GM21825 (cell line): ENCODE results near the gene C2orf80.
"Not testable (repeated sequence)": the region's sequence is repeated elsewhere in the genome, so short reads cannot be mapped to it uniquely, and the experiment has no call there.

Experiments
- ATAC-seq: cut with Tn5 transposase; IDR thresholded peaks from one replicate; pipeline ENCODE4 v1.9.1; 2021; ENCODE audit warnings: mild to moderate bottlenecking, moderate library complexity; ENCODE audit not compliant: unreplicated experiment

Gene C2orf80

GRCh38 chr2:208136716-208137094 is 53.1 kb downstream of the C2orf80 start:
- no peak for ATAC-seq

- ATAC-seq: no peak
These were observed 53.8 kb downstream of the C2orf80 start for GRCh38 chr2:208135794-208136715.

DNA sequence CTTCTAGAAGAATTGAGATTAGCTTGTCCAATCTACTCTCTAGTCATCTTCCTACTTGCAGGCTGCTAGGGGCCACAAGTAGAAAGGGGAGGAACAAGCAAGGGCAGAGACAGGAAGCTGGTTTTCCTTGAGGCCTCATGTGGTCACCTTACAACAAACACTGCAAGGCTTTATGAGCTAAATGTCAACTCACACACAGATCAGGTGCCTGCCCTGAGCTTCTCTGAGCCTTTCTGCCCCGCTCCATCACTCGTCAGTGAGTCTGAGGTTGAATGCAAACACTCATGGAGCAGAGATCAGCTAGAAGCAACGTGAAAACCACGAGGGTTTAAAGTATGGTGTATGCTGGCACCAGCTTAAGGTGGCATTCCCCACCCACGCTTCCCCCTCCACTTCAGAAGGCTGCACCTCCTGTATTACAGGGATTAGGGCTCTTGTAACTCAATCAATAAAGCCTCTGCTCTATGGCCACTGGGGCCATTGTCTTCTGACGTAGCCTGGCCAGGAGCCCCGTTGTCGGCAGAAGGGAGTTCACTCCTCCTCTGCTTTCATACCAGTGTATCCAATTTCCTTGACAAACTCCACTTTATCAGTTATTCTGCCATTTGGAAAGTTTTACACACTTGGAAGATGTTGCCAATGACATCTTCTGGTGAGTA is 54.8 kb downstream of the C2orf80 start:
- no peak for ATAC-seq

DNA sequence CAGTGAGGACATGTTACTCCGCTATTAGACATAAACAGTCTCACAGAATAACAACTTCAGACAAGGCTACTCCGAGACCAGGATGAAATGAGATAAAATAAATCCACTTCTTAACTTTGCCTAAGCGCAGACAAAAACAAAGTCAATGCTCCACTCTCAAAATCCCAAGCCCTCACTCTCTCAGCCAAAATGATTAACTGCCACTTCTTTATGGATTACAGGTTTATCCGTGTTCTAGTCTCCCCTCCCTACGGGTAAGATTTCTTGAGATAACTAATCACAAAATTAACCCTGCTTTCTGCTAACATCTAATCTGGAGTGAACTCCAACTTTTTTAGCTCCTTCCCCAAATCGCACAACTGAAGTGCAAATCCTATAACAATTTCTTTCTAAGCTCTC is 59.1 kb downstream of the C2orf80 start:
- ATAC-seq: no peak

DNA sequence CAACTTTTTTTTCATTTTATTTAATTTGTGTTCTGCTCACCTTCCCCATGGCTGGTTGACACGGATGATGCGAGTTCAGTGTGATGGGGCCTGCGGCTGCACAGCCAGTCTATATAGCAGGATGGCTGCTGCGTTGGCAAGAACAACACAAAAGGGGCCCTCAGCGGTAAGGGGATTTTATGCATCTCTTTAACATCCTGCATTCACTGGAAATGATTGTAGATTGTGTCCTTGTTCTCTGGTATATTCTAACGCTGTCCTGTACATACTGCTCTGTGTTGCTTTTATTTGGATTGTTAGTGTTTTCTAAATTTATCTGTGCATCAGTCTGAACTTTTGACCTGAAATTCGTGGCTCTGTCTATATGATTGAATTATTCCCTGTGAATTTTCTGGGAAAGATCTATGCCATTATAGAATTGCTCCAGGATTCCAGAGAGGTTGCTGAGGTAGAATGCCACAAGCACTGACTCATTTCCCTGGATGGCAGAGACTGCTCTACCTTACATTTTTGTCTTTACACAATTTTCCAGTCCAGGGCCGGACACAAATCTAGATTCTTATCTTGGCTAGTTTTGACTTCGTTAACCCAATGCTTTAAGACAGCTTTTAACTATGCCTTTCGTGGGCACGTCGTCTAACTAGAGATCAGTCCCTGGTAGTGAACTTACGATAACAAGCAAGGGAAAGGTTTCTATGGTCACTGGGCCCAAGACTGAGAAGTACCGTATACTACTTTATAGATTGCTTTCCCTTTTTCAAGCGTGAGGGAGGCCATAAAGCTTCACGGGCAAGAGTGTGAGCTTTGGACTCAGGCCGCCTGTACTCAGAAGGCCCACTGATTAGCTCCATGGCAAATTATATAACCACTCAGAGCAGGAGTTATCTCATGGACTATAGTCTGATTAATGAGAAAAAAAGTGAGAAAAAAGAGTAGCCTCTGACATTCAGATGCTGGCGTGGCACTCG is 59.8 kb downstream of the C2orf80 start, which contains the start of gene CRYGC:
Gene CRYGC, minus strand, starts transcription at position 85 of the 968 bp plus-strand sequence. Its CDS starts 36 bp downstream, at position 49.
- no peak for ATAC-seq

- ATAC-seq: no peak
These were observed 61.7 kb downstream of the C2orf80 start for GRCh38 chr2:208128136-208128535.

DNA sequence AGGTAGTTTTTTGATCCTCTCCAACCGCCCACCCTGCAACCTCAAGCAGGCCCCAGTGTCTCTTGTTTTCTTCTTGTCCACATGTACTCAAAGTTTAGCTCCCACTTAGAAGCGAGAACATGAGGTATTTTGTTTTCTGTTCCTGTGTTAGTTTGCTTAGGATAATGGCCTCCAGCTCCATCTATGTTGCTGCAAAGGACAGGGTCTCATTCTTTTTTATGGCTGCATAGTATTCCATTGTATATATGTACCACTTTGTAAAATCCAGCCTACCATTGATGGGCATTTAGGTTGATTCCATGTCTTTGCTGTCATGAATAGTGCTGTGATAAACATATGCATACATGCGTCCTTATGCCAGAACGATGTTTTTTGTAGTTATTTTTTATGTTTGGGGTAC is 62.7 kb downstream of the C2orf80 start:
- ATAC-seq: no peak

DNA sequence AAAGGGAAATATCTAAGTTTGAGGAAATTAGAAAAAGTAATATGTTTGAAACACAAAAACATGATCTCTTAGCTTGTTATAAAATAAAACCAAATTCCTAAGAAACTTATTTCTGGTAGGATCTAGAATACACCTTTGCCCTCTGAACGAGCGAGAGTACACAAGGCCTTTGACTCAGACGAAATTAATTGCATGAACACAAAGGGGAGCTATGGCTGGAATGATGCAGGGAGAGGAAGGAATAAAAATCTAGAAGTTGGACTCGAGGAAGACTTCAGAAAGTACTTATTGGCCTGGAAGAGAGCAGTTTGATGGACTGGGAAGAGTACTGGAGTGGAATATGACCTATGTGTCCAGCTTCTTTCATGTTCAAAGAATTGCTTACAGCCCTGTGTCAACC is 64.6 kb downstream of the C2orf80 start:
- ATAC-seq: no peak

GRCh38 chr2:208124013-208124715 is 65.7 kb downstream of the C2orf80 start, which contains the start of gene CRYGD:
TSS of gene CRYGD (minus strand) at chr2:208124524. CDS start at chr2:208124473, 51 bp downstream.
- ATAC-seq: not testable (repeated sequence)

DNA sequence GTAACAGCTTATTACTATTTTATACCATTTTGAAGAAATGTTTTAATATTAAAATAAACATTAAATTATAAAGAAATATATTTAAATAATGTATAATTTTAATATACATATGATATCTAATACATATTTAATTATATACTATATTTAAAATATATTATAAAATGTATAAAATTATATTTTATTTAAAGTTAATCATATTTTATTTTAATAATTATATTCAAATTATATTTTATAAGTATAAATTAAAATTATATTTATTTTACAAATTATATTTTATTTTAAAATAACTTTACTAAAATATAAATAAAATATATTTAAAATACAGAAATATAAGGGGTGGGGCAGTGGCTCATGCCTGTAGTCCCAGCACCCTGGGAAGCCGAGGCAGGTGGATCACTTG is 67.6 kb downstream of the C2orf80 start:
- ATAC-seq: no peak

DNA sequence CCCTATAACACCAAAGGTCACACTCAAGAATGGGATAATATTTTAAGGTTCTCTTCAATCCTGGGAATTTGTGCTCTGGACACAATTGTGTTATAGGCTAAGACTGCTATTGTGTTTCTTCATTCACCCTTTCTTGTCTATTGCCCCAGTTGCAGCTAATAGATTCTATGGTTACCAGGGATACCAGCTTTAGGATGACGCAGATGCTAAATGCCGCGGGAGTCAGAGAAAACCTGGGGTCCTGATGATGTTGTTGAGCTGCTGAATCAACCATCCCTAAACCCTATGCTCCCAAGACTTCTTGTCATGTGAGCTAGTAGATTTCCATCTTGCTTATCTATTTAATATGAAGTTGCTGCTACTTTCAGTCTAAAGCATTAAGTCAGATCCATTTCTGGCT is 70.9 kb downstream of the C2orf80 start:
- ATAC-seq: no peak

- ATAC-seq: not testable (repeated sequence)
These were observed 72.4 kb downstream of the C2orf80 start for GRCh38 chr2:208117390-208117789.
